AG10803 (cell line): ENCODE data around the gene KCNH1.

ENCODE experiments used
- DNase-seq: peaks from one replicate; pipeline ENCODE4 v3.0.0; 2010; ENCODE audit warnings: low read depth
- H3K4me3 ChIP-seq: 2 replicates; pipeline ENCODE4 v1.5.1; 2011; ENCODE audit warnings: mild to moderate bottlenecking, low read length, control low read depth
- CTCF ChIP-seq: conservative IDR thresholded peaks from 2 replicates; pipeline ENCODE4 v1.5.1; 2011; ENCODE audit warnings: mild to moderate bottlenecking, low read length, control low read depth, inconsistent platforms

Gene KCNH1

GRCh38 chr1:210715072-210715471, 418.9 kb downstream of the KCNH1 start:
- H3K4me3 ChIP-seq: no peak overlapping the region
- no peak for TF ChIP-seq CTCF
- no peak for DNase-seq

- no peak overlapping the region for H3K4me3 ChIP-seq
- TF ChIP-seq CTCF: no peak
- no peak for DNase-seq
These were observed 421.9 kb downstream of the KCNH1 start for GRCh38 chr1:210711825-210712612.

GRCh38 chr1:210709701-210710100, 424.2 kb downstream of the KCNH1 start:
- no peak for TF ChIP-seq CTCF
- DNase-seq: peak; percentile 12
- H3K4me3 ChIP-seq: no peak overlapping the region

- no peak for TF ChIP-seq CTCF
- no peak overlapping the region for H3K4me3 ChIP-seq
- no peak for DNase-seq
These were observed 426.4 kb downstream of the KCNH1 start for GRCh38 chr1:210707300-210708240.

- TF ChIP-seq CTCF: no peak
- DNase-seq: no peak
- no peak overlapping the region for H3K4me3 ChIP-seq
These were observed 427.7 kb downstream of the KCNH1 start for GRCh38 chr1:210706246-210706645.

GRCh38 chr1:210705086-210705485, 428.9 kb downstream of the KCNH1 start:
- DNase-seq: no peak
- H3K4me3 ChIP-seq: no peak overlapping the region
- TF ChIP-seq CTCF: no peak
